GM12878 (cell line): ENCODE results near the gene IGLL1. TPM values are rescaled to one million over a fixed set of nuclear protein-coding genes. Genes with fewer than 3 reads are reported as not detected.

Source experiments
- ATAC-seq: fragments of 200-7000 bp; cut with Tn5 transposase; 3 replicates; pipeline ENCODE4 v1.9.1; 2020; ENCODE audit warnings: mild to moderate bottlenecking, moderate library complexity
- BruUV-seq: library from RNA; stranded (reverse); fragments of 400-500 nt; replicated peaks from 2 replicates; lab custom pipeline; 2021; lab: Mats Ljungman, UMichigan
- CTCF ChIA-PET: fragments of 300-600 bp; sonication (Branson Sonifier 250); formaldehyde crosslinking; extraction: SDS; loops from one replicate; lab custom pipeline; 2021; ENCODE audit warnings: inconsistent platforms; lab: Yijun Ruan, JAX
- POLR2A ChIA-PET: fragments of 350-600 bp; formaldehyde crosslinking; extraction: SDS; loops from one replicate; lab custom pipeline; 2021; ENCODE audit warnings: inconsistent platforms; lab: Charles Lee
- RAD21 ChIA-PET: fragments of 300-600 bp; sonication (Branson Sonifier 250); formaldehyde crosslinking; loops from one replicate; lab custom pipeline; 2023; ENCODE audit warnings: antibody characterized with exemption; ENCODE audit not compliant: unreplicated experiment; lab: Charles Lee
- SMC1A ChIA-PET: fragments of 300-600 bp; sonication (Branson Sonifier 250); formaldehyde crosslinking; loops from one replicate; lab custom pipeline; 2023; ENCODE audit not compliant: unreplicated experiment, uncharacterized antibody; lab: Charles Lee
- DNase-seq: peaks from one replicate; pipeline ENCODE4 v3.0.0-alpha.2; 2011; ENCODE audit warnings: low read depth, low spot score
- FAIRE-seq: peaks from 3 replicates; lab custom pipeline; 2011; peaks lifted over from hg19 to GRCh38; lab: Jason Lieb, UNC
- H2AFZ ChIP-seq: 2 replicates; pipeline ENCODE4 v1.6.0; 2011; ENCODE audit warnings: low read depth, low read length, control low read depth; ENCODE audit not compliant: control insufficient read depth
- H3K27ac ChIP-seq: 2 replicates; pipeline ENCODE4 v1.5.1; 2011; ENCODE audit warnings: control low read depth; ENCODE audit not compliant: control insufficient read depth, insufficient read depth
- H3K27me3 ChIP-seq, 2 experiments: replicated peaks in 1 of 2; 2 replicates each; pipeline versions ENCODE4 v1.6.0 to v1.6.1; 2011; ENCODE audit warnings: low read length in 1 of 2; ENCODE audit not compliant: control insufficient read depth in 2 of 2, insufficient read depth in 2 of 2
- H3K36me3 ChIP-seq, 2 experiments: 2 replicates each; pipeline ENCODE4 v1.5.1; 2011; ENCODE audit warnings: low read length in 1 of 2; ENCODE audit not compliant: control insufficient read depth in 2 of 2, insufficient read depth in 2 of 2
- H3K4me1 ChIP-seq: 2 replicates; pipeline ENCODE4 v1.6.1; 2011; ENCODE audit warnings: mild to moderate bottlenecking, low read length, moderate library complexity, mixed read lengths; ENCODE audit not compliant: control insufficient read depth, insufficient read depth
- H3K4me2 ChIP-seq: 2 replicates; pipeline ENCODE4 v1.6.0; 2011; ENCODE audit warnings: control low read depth; ENCODE audit not compliant: control insufficient read depth, insufficient read depth
- H3K4me3 ChIP-seq: fragments of 200-600 bp; sonication (generic); 2 replicates; pipeline ENCODE4 v1.5.1; 2016
- H3K79me2 ChIP-seq: 2 replicates; pipeline ENCODE4 v1.6.0; 2011; ENCODE audit warnings: low read length; ENCODE audit not compliant: control insufficient read depth, insufficient read depth
- H3K9ac ChIP-seq: 2 replicates; pipeline ENCODE4 v1.8.0; 2011; ENCODE audit warnings: low read length, control low read depth, mixed read lengths; ENCODE audit not compliant: control insufficient read depth, insufficient read depth
- H3K9me3 ChIP-seq: replicated peaks from 3 replicates; pipeline ENCODE4 v1.5.1; 2011; ENCODE audit warnings: mild to moderate bottlenecking, low read length; ENCODE audit not compliant: control insufficient read depth, insufficient read depth
- H4K20me1 ChIP-seq: 2 replicates; pipeline ENCODE4 v1.6.0; 2011; ENCODE audit not compliant: control insufficient read depth, insufficient read depth
- ASH2L ChIP-seq: fragments of 300-600, 200-600 bp; sonication (generic); IDR thresholded peaks from 2 replicates; pipeline ENCODE4 v1.6.1; 2017; ENCODE audit warnings: low read depth, mild to moderate bottlenecking, borderline replicate concordance
- CBX3 ChIP-seq: fragments of 200-600 bp; sonication (generic); IDR thresholded peaks from 2 replicates; pipeline ENCODE4 v1.6.1; 2016; ENCODE audit warnings: low read depth, borderline replicate concordance
- E2F8 ChIP-seq: fragments of 450-650 bp; IDR thresholded peaks from 2 replicates; pipeline ENCODE4 v1.6.1; 2018; ENCODE audit warnings: mild to moderate bottlenecking, low read depth, moderate library complexity; ENCODE audit not compliant: partially characterized antibody
- ELK1 ChIP-seq: IDR thresholded peaks from 2 replicates; pipeline ENCODE4 v1.6.1; 2012; ENCODE audit warnings: low read depth, low read length, improper control_type of control experiment
- ESRRA ChIP-seq: IDR thresholded peaks from 2 replicates; pipeline ENCODE4 v1.6.1; 2012; ENCODE audit warnings: mild to moderate bottlenecking, low read length, improper control_type of control experiment
- NBN ChIP-seq: fragments of 450-650 bp; IDR thresholded peaks from 2 replicates; pipeline ENCODE4 v1.6.1; 2016
- SMARCA5 ChIP-seq: fragments of 450-650 bp; IDR thresholded peaks from 2 replicates; pipeline ENCODE4 v1.6.1; 2017; ENCODE audit warnings: mild to moderate bottlenecking
- USF2 ChIP-seq: IDR thresholded peaks from 2 replicates; pipeline ENCODE4 v1.6.1; 2011; ENCODE audit warnings: low read depth, low read length, improper control_type of control experiment, borderline replicate concordance
- WGBS: methylation state at CpG from one replicate; pipeline ENCODE4 v1.1.6; 2016; ENCODE audit warnings: low lambda C conversion rate; ENCODE audit not compliant: insufficient replicate concordance, insufficient coverage; ENCODE audit errors: missing lambda C conversion rate; 5-methylcytosine and 5-hydroxymethylcytosine counted together
- in situ Hi-C: fragments of 300-500 bp; cut with MboI; formaldehyde crosslinking; loops from 9 replicates; pipeline ENCODE4 v1.14.3; 2018; ENCODE audit warnings: mixed read lengths
- intact Hi-C: fragments of 100-400 bp; cut with micrococcal nuclease; formaldehyde crosslinking; loops from one replicate; pipeline ENCODE4 v1.14.2; 2022; ENCODE audit not compliant: unreplicated experiment
- polyA plus RNA-seq, 11 experiments: library from polyadenylated mRNA; depleted of rRNA in 4 of 11; unstranded in 6 of 11; stranded (reverse) in 5 of 11; fragments of >200 nt; fragmentation: Nextera tagmentation in 4 of 11; fragmentation: Illumina TruSeq in 1 of 11; extraction: Ambion mirVana in 4 of 11; extraction: Trizol in 1 of 11; gene quantifications; 1 replicate in 1 of 11; 2 replicates in 10 of 11; pipeline versions ENCODE4 v1.2.1 to v1.2.3, GENCODE V29; 2011 to 2016; ENCODE audit warnings: inconsistent platforms in 2 of 11, missing spikeins in 2 of 11, low read depth in 1 of 11
- total RNA-seq, 4 experiments: library from RNA; depleted of rRNA in 3 of 4; stranded (reverse); fragments of >200 nt in 3 of 4; fragmentation: Illumina TruSeq in 1 of 4; extraction: Trizol in 1 of 4; gene quantifications; 2 replicates each; pipeline versions ENCODE4 v1.2.1 to v1.2.3, GENCODE V29; 2013 to 2021

The IGLL1 gene
- total and polyA plus RNA-seq, 10 of the 15 experiments (the other 5 are each of a cell fraction or from before 2014, with no cell fraction given), result not detected

- WGBS, result 30% methylated on average over 8 of the region's 8 CpGs
These were observed 5.2 kb downstream of the IGLL1 start for GRCh38 chr22:23574877-23575276.

GRCh38 chr22:23574371-23574811 lies 5.7 kb downstream of the IGLL1 start:
- in situ Hi-C loops, result no loop called here
- ATAC-seq (no peak), DNase-seq (no peak), FAIRE-seq (no peak)
- Histone ChIP-seq H3K4me3 (no peak overlapping the region), H3K79me2 (no peaks in the 10 kb centered on the region), H2AFZ (no peak overlapping the region), H3K27me3 (no peaks in the 10 kb centered on the region), H3K9me3 (no peaks in the 10 kb centered on the region), H4K20me1 (no peaks in the 10 kb centered on the region), H3K36me3 (no peaks in the 10 kb centered on the region), H3K27ac (no peak overlapping the region), H3K4me1 (no peaks in the 10 kb centered on the region), H3K4me2 (no peak overlapping the region), H3K9ac (no peak overlapping the region)
- TF ChIP-seq CBX3, result no peak
- no peak for TF ChIP-seq E2F8
- no peak for TF ChIP-seq USF2
- no peak for TF ChIP-seq ELK1
- no peak for TF ChIP-seq ASH2L
- TF ChIP-seq ESRRA, result no peak
- no peak for TF ChIP-seq SMARCA5
- 3% methylated on average over 4 of the region's 4 CpGs for WGBS
- intact Hi-C loops, result no loop called here
- ChIA-PET CTCF (no interaction called here), RAD21 (no interaction called here), SMC1A (no interaction called here), POLR2A (no interaction called here)
- BruUV-seq, result no TSS peak

More at GRCh38 chr22:23574877-23575276, 5.2 kb downstream of the IGLL1 start:
- Histone ChIP-seq H3K4me2 (no peak overlapping the region), H4K20me1 (no peaks in the 10 kb centered on the region), H3K4me3 (no peak overlapping the region), H3K27me3 (no peaks in the 10 kb centered on the region), H3K9me3 (no peaks in the 10 kb centered on the region), H3K79me2 (no peaks in the 10 kb centered on the region), H3K36me3 (no peaks in the 10 kb centered on the region), H3K4me1 (no peaks in the 10 kb centered on the region), H3K9ac (no peak overlapping the region), H3K27ac (no peak overlapping the region), H2AFZ (no peak overlapping the region)
- ChIA-PET POLR2A (no interaction called here), SMC1A (no interaction called here), RAD21 (no interaction called here), CTCF (no interaction called here)
- no peak for TF ChIP-seq NBN
- FAIRE-seq (no peak), DNase-seq (no peak), ATAC-seq (no peak)
- no TSS peak for BruUV-seq
- intact Hi-C loops, result no loop called here
- in situ Hi-C loops, result no loop called here
